ENCODE data around the gene CLCA4. TPM values are rescaled to one million over a fixed set of nuclear protein-coding genes. Genes with fewer than 3 reads are reported as not detected.

Gene CLCA4
- polyA plus RNA-seq, 3 donors = not detected

GRCh38 chr1:86538775-86539174 lies 8.1 kb upstream of the CLCA4 start:
- Histone ChIP-seq H2AFZ (ENCODE audit: insufficient read depth, low read depth, low read length, poor library complexity, severe bottlenecking) (no peak overlapping the region), H4K20me1 (ENCODE audit: insufficient read depth, low read length) (no peaks in the 10 kb centered on the region), H3K4me1 (ENCODE audit: control insufficient read depth in 1 of 2, insufficient read depth in 2 of 2, low read length in 2 of 2) (no peaks in the 10 kb centered on the region), H3K4me3 (replicated peaks in 1 of 3; ENCODE audit: low read depth in 2 of 3, low read length in 3 of 3) (no peak overlapping the region), H3K36me3 (replicated peaks in 1 of 2; ENCODE audit: control insufficient read depth in 1 of 2, insufficient read depth in 2 of 2, low read length in 2 of 2) (no peaks in the 10 kb centered on the region), H3K27ac (ENCODE audit: low read depth in 1 of 2, low read length in 2 of 2) (no peak overlapping the region), H3K9me3 (replicated peaks in 1 of 2; ENCODE audit: control insufficient read depth in 1 of 2, insufficient read depth in 1 of 2, low read length in 2 of 2) (no peaks in the 10 kb centered on the region), H3K4me2 (replicated peaks; ENCODE audit: extremely low read depth, low read length, poor library complexity, severe bottlenecking) (no peak overlapping the region), H3K79me2 (ENCODE audit: insufficient read depth, low read length) (no peaks in the 10 kb centered on the region), H3K27me3 (ENCODE audit: control insufficient read depth in 2 of 2, insufficient read depth in 2 of 2, low read length in 2 of 2) (no peaks in the 10 kb centered on the region), H3K9ac (ENCODE audit: insufficient read depth, low read length, poor library complexity, severe bottlenecking) (no peak overlapping the region)
- DNase-seq = no peak
- H3K9me3 Mint-ChIP-seq = peaks cover 0 to 3% (median 0%) of the 10 kb centered on the region in 7 donors
- H3K4me3 Mint-ChIP-seq = no peak overlapping the region
- no peak overlapping the region for H3K27ac Mint-ChIP-seq
- TF ChIP-seq CTCF (IDR thresholded peaks at IDR 0.05) = no peak
- H3K4me1 Mint-ChIP-seq = no peaks in the 10 kb centered on the region
- intact Hi-C loops (cut with micrococcal nuclease) = no loop called here
- no peaks in the 10 kb centered on the region for H3K36me3 Mint-ChIP-seq
- 90% methylated on average over 4 of the region's 5 CpGs for WGBS (ENCODE audit: insufficient coverage)
- H3K27me3 Mint-ChIP-seq (ENCODE audit: low read depth in 3 of 3) = peaks cover 0 to 2% (median 1%) of the 10 kb centered on the region in 3 donors

- H3K9me3 Mint-ChIP-seq = peaks cover 3 to 12% (median 8%) of the 10 kb centered on the region in 7 donors
Observed at GRCh38 chr1:86541859-86542258, 5.0 kb upstream of the CLCA4 start.

More at GRCh38 chr1:86541859-86542258, 5.0 kb upstream of the CLCA4 start:
- no CpG with 5 or more reads among the region's 2 CpGs for WGBS (ENCODE audit: insufficient coverage)
- H3K27ac ChIP-seq (ENCODE audit: low read depth in 1 of 2, low read length in 2 of 2) = no peak overlapping the region
- H3K4me1 ChIP-seq (ENCODE audit: control insufficient read depth in 1 of 2, insufficient read depth in 2 of 2, low read length in 2 of 2) = no peaks in the 10 kb centered on the region
- no peak overlapping the region for H3K4me3 Mint-ChIP-seq
- no peaks in the 10 kb centered on the region for H3K9me3 ChIP-seq (replicated peaks in 1 of 2; ENCODE audit: control insufficient read depth in 1 of 2, insufficient read depth in 1 of 2, low read length in 2 of 2)
- no peaks in the 10 kb centered on the region for H3K36me3 ChIP-seq (replicated peaks in 1 of 2; ENCODE audit: control insufficient read depth in 1 of 2, insufficient read depth in 2 of 2, low read length in 2 of 2)
- H3K4me1 Mint-ChIP-seq = no peaks in the 10 kb centered on the region
- no peaks in the 10 kb centered on the region for H3K36me3 Mint-ChIP-seq
- peaks cover 0 to 2% (median 1%) of the 10 kb centered on the region in 3 donors for H3K27me3 Mint-ChIP-seq (ENCODE audit: low read depth in 3 of 3)
- DNase-seq = no peak
- H3K4me3 ChIP-seq (replicated peaks in 1 of 3; ENCODE audit: low read depth in 2 of 3, low read length in 3 of 3) = no peak overlapping the region
- intact Hi-C loops (cut with micrococcal nuclease) = no loop called here
- no peak overlapping the region for H3K4me2 ChIP-seq (replicated peaks; ENCODE audit: extremely low read depth, low read length, poor library complexity, severe bottlenecking)
- H3K9ac ChIP-seq (ENCODE audit: insufficient read depth, low read length, poor library complexity, severe bottlenecking) = no peak overlapping the region
- no peak overlapping the region for H3K27ac Mint-ChIP-seq
- H2AFZ ChIP-seq (ENCODE audit: insufficient read depth, low read depth, low read length, poor library complexity, severe bottlenecking) = no peak overlapping the region
- H3K27me3 ChIP-seq (ENCODE audit: control insufficient read depth in 2 of 2, insufficient read depth in 2 of 2, low read length in 2 of 2) = no peaks in the 10 kb centered on the region
- no peak for TF ChIP-seq CTCF (IDR thresholded peaks at IDR 0.05)
- no peaks in the 10 kb centered on the region for H3K79me2 ChIP-seq (ENCODE audit: insufficient read depth, low read length)
- no peaks in the 10 kb centered on the region for H4K20me1 ChIP-seq (ENCODE audit: insufficient read depth, low read length)
